ENCODE measurements around the gene RMI2. TPM values are rescaled to one million over a fixed set of nuclear protein-coding genes. Genes with fewer than 3 reads are reported as not detected.

Gene RMI2
- total and polyA plus RNA-seq, 2 of the 8 experiments (the other 6 are each of a cell fraction or from before 2014, with no cell fraction given): 58.2 to 96.0 TPM

- H3K23me2 ChIP-seq (ENCODE audit: low read depth, low read length): peaks cover 8% of the 10 kb centered on the region
- no peaks in the 10 kb centered on the region for H3K79me1 ChIP-seq (ENCODE audit: low read depth, low read length)
- no peak overlapping the region for H3K14ac ChIP-seq (ENCODE audit: insufficient read length)
- H3K4me1 ChIP-seq (replicated peaks in 1 of 4; ENCODE audit: control insufficient read depth in 3 of 4, insufficient read depth in 4 of 4, low read length in 3 of 4): peaks cover 9 to 17% (median 13%) of the 10 kb centered on the region in 4 experiments
- H3K56ac ChIP-seq (replicated peaks; ENCODE audit: insufficient read length, low read depth, low read length): no peak overlapping the region
- H3K9me3 ChIP-seq (ENCODE audit: insufficient read depth in 2 of 2, low read depth in 1 of 2, low read length in 1 of 2): no peaks in the 10 kb centered on the region
- no peaks in the 10 kb centered on the region for H4K20me1 ChIP-seq (replicated peaks in 1 of 2; ENCODE audit: control insufficient read depth in 1 of 2, insufficient read depth in 2 of 2, low read length in 2 of 2)
- H3K4me2 ChIP-seq (ENCODE audit: insufficient read depth in 1 of 2, low read depth in 2 of 2, low read length in 2 of 2): no peak overlapping the region
- H4K8ac ChIP-seq (ENCODE audit: extremely low read depth, insufficient read depth, low read length): no peak overlapping the region
- peak overlapping the region; percentile 80; the same call in 1 of the 2 replicates for H2BK20ac ChIP-seq (ENCODE audit: low read length)
- CTCF ChIA-PET (ENCODE audit: partially characterized antibody): interaction anchor here (0.9 to 2.8 kb wide), 7 partner anchors 9 to 123 kb away, joined by 3 to 10 read pairs (median 4); no protein-coding TSS in a partner anchor
- peak overlapping the region; percentile 52 for H4K91ac ChIP-seq (replicated peaks; ENCODE audit: insufficient read length, low read length)
- no peak overlapping the region for H2AFZ ChIP-seq (ENCODE audit: low read length)
- H4K5ac ChIP-seq (ENCODE audit: insufficient read length, low read depth, low read length): no peak overlapping the region
- no peaks in the 10 kb centered on the region for H3K36me3 ChIP-seq (ENCODE audit: control insufficient read depth in 2 of 4, insufficient read depth in 4 of 4, low read length in 3 of 4)
- DNase-seq (ENCODE audit: low read depth in 1 of 2, low spot score in 2 of 2) (no peak), FAIRE-seq (no peak)
- no peak overlapping the region for H3K4ac ChIP-seq (replicated peaks; ENCODE audit: insufficient read length, low read depth, low read length)
- H3K27ac ChIP-seq (ENCODE audit: low read depth, low read length): no peak overlapping the region
- H3K27me3 ChIP-seq (replicated peaks in 1 of 4; ENCODE audit: control insufficient read depth in 3 of 4, extremely low read depth in 1 of 4, insufficient read depth in 3 of 4, low read length in 3 of 4): no peaks in the 10 kb centered on the region
- no peak overlapping the region for H2BK120ac ChIP-seq (replicated peaks; ENCODE audit: low read depth, low read length)
- peak overlapping the region; percentile 78 for H3K18ac ChIP-seq (ENCODE audit: extremely low read depth, low read length)
- WGBS, 2 experiments (ENCODE audit: extremely low coverage in 1 of 2, insufficient coverage in 1 of 2, insufficient read length in 1 of 2, insufficient replicate concordance in 2 of 2, low coverage in 1 of 2, low lambda C conversion rate in 2 of 2, missing lambda C conversion rate in 1 of 2): 86% methylated on average over 7 of the region's 8 CpGs; no CpG with 5 or more reads in 1 of the 2 experiments
- no peak overlapping the region for H3K4me3 ChIP-seq (ENCODE audit: extremely low read depth in 1 of 4, insufficient read depth in 2 of 4, low read depth in 3 of 4, low read length in 4 of 4)
- H2BK12ac ChIP-seq (ENCODE audit: low read depth, low read length): peak overlapping the region; percentile 84; the same call in 1 of the 2 replicates
- no peak overlapping the region for H2AK5ac ChIP-seq (ENCODE audit: low read depth, low read length)
- peak overlapping the region; percentile 13; the same call in 1 of the 2 replicates for H2BK5ac ChIP-seq (ENCODE audit: low read depth, low read length)
- POLR2A ChIA-PET (ENCODE audit: partially characterized antibody): interaction anchor here (0.9 to 4.6 kb wide), 11 partner anchors 10 to 87 kb away, joined by 3 to 25 read pairs (median 4); partner anchors contain the start of gene SOCS1
- no peaks in the 10 kb centered on the region for H3K79me2 ChIP-seq (ENCODE audit: control insufficient read depth in 1 of 2, insufficient read depth in 2 of 2, low read length in 2 of 2)
- H3K9ac ChIP-seq (replicated peaks in 1 of 4; ENCODE audit: extremely low read depth in 1 of 4, low read depth in 3 of 4, low read length in 3 of 4): no peak overlapping the region
- H2BK15ac ChIP-seq (ENCODE audit: low read length): no peak overlapping the region
- no peak overlapping the region for H3K23ac ChIP-seq (ENCODE audit: insufficient read length)
- no peak for TF ChIP-seq CHD2 (IDR thresholded peaks at IDR 0.05; ENCODE audit: low read length)
These were observed 25.6 kb upstream of the RMI2 start for GRCh38 chr16:11319529-11320146.
